CD4-positive, alpha-beta T cell treated with Interleukin-6 at 100 ng/mL for 8 hours (primary cell): ENCODE measurements around the gene EPAS1.

Experiments used
- DNase-seq: peaks from one replicate; pipeline ENCODE4 v3.0.0-alpha.2; 2020; ENCODE audit warnings: mixed read lengths, low spot score

Gene EPAS1

DNA sequence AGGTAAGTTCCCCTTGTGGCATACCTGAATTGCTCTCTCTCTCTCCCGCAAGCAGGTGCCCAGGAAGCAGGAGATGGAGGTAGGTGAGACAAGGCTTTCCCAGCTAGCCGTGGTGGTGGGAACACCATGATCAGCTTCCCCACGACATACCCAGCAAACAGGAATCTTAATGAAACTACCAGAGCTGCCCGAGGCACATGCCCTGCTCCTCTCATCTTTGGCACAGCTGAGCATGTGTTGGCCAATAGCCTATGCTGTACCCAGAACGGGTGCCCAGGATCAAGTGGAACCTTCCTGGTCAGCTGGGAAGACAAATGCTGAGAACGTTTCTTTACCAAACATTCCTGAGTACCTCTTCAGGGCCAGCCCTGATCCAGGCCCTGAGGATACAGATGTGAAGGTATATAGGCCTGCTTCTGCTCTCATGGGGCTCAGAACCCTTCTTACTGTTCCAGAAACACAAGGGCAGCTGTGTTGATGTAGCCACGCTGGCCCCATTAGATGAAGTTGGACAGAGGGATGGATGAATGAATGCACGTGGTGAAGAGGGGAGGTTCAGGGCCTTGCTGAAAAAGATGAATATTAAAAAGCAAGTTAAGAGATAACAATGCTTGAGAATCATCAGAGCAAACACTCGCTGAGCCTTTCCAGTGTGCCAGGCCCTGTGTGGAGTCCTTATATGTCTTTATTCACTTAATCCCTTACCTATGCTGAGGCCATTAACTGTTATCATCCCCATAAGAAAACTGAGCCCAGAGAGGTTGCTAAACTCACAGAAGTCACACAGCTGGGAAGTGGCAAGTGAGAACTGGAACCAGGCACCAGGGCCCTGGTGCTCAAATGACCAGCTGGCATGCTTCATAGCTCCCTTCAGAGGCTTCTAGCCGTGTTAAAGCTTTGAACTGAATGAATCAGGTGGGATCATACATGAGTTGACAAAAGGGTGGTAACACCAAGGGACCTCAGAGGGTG, 113.4 kb downstream of the EPAS1 start:
- no peak for DNase-seq

DNA sequence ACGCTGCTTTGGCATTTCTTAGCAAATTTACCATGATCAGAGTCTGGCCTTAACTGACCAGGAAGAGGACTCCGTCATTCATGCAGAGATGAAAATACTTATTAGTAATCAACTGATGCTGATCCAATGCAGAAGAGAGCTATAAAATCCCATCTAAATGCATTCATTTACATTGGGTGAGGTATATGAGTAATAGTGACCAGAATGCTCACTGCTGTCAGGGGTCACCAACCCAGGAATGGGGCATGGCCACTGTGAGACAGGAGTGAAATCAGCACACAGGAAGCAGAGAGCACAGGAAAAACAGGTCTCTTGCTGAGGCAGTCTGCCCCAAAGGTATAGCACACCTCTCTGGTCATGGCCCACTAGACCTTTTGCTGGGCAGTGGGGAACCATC, 114.0 kb downstream of the EPAS1 start:
- no peak for DNase-seq

DNA sequence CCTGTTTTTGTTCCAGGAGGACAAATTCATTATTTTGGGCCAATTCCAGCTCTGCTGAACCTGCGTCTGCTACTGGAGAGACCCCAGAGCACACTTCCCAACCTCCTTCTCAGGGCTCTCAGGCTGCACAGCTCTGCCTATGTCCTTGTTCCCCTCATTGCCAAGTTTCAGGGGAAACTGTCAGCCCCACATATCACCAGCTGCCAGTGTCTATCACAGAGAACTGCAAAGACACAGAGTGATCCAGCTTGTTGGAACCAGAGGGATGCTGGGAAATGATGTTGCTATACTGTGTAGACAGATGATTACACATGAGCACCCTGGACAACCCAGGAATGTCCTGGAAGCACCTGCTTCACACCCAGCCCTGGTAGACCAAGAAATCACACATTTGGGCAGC, 114.8 kb downstream of the EPAS1 start:
- DNase-seq, result no peak

DNA sequence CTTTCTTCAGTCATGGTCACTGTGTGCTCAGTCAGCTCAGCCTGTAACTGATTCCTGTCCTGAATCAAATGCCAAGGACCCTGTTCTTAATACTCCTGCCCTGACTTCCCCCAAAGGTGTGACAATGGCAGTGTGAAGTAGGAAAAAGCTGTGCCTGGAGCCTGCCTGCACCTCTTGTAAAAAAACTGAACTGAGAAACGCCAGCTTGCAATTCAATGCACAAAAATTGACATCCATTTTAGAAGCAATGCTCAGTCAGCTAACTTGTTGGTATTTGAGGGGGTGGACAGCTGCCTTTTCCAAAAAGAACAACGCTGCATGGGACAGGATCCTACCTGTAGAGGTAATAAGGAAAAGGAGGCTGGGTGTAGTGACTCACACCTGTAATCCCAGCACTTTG, 115.9 kb downstream of the EPAS1 start:
- no peak for DNase-seq

DNA sequence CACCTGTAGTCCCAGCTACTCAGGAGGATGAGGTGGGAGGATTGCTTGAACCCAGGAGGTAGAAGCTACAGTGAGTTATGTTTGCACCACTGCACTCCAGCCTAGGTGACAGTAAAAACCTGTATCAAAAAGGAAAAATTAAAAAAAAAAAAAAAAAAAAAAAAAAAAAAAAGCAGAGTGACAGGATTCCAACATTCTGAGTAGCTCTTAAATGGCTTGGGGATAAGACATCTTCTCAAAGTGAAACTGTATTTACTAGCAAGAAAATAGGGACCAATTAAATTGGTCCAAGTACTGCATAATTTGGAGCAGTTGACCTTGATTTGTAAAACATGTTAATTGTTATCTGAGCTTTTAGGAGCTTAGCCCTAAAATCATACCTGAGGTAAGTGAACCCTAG, 116.4 kb downstream of the EPAS1 start:
- DNase-seq, result no peak

DNA sequence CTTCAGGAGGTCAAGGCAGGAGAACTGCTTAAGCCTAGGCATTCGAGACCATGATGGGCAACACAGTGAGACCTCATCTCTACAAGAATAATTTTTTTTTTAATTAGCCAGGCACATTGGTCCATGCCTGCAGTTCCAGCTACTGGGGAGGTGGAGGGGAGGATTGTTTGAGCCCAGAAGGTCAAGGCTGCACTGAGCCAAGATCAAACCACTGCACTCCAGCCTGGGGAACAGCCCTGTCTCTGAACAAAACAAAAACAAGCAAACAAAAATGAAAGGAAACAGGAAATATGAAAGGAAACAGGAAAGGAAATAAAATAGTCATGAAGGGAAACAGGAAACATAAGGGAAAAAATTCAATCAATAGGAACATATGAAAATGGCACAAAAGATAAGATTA, 117.5 kb downstream of the EPAS1 start:
- no peak for DNase-seq

DNA sequence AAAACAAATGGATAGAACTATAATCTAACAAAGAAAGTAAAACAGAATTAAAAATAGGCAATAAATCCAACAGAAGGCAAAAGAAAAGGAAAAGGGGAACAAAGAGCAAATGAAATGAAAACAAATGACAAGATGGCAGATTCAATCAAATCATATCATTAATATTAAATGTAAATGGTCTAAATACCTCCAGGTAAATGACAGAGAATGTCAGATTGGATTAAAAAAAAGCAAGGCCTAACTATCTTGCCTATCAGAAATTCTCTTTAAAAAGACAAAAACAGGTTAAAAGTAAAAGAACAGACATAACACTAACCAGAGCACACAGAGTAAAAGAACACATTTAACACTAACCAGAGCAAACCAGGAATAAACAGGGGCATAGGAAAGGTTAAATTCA, 119.1 kb downstream of the EPAS1 start:
- no peak for DNase-seq

DNA sequence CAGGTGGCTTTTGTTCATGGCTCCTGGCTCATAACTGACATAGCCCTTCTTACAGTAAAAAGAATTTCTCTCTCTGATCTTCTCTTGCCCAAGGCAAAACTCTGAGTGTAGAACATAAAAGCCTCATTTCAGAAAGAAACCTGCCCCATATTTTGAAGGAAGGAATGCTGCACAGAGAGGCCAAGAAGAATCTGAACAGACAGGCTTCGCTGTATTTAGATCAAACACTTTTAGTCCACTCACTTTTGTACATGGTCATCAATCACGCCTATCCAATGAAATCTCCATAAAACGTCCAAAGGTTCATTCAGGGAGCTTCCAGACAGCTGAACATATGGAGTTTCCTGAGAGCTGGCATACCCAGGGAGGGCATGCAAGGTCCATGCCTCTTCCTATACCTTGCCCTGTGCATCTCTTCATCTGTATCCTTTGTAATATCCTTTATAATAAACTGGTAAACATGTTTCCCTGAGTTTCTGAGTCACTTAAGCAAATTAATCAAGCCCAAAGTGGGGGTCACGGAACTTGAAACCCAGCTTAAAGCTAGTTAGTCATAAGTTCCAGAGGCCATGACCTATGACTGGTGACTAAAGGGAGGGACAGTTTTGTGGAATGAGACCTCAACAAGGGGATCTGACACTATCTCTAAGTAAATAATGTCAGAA, 119.7 kb downstream of the EPAS1 start:
- no peak for DNase-seq

DNA sequence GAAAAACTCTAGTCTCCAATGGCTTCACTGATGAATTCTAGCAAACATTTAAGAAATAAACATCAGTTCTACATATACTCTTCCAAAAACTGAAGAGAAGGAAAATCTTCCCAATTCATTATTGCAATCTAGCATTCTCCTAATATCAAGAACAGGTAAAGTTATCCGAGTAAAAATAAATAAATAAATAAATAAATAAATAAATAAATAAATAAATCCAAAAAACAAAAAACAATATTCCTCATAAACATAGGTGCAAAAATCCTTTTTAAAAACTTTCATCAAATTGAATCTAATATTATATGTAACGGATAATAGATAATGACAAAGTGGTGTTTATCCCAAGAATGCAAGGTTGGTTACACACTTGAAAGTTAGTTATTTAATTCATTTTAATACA, 123.7 kb downstream of the EPAS1 start:
- DNase-seq, result no peak

DNA sequence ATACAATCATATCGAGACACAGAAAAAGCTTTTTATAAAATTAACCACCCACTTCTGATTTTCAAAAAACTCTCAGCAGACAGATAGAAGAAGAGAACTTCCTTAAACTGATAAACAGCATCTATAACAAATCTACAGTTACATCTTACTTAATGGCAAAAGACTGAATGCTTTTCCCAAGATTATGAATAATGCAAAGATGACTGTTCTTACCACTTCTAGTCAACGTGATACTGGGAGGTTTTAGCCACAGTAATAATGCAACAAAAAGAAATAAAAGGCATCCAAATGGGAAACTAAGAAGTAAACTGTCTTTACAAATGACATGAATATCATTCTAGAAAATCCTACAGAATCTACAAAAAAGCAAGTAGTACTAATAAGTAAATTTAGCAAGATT, 124.2 kb downstream of the EPAS1 start:
- DNase-seq, result no peak

DNA sequence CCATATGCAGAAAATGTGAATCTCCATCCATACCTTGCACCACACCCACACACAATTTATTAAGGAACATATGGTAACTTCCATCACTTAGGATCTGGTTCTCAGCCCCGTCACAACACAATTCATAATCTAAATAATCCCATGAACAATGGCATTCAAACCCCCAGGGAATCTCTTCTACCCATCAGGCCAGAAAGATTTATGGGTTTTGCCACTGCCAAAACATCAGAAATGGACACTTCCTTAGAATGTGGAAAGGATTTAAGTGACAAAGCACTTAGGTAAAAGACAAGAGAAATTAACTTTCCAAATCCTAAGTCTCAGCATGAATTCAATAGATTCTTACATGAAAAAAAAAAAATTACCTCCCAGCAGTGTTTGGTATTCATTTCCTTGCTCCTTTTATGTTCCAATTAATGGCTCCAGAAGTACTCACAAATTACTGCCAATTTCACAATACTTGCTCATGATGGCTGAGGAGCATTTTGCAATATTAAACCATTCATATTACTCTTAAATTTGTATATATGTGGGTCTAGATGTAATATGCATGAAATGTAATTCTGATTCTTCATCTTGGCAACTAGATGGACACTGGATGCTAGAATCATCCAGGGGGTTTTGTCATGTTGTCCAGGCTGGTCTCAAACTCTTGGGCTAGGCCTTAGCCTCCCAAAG, 125.6 kb downstream of the EPAS1 start:
- DNase-seq, result no peak

DNA sequence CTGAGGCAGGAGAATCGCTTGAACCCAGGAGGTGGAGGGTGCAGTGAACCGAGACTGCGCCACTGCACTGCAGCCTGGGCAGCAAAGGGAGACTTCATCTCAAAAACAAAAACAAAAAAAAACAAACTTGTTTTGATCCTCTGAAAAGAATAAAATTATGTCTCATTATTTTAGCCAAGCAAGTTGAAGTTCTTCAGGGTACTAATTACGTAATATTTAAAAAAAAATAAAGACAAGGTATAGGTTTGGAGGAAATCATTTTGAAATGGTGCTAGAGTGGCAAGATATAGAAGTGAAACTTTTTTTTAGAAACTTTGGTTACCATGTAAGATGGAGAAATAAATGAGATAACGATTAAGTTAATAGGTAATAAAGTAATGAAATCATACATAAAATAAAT, 127.7 kb downstream of the EPAS1 start:
- no peak for DNase-seq

DNA sequence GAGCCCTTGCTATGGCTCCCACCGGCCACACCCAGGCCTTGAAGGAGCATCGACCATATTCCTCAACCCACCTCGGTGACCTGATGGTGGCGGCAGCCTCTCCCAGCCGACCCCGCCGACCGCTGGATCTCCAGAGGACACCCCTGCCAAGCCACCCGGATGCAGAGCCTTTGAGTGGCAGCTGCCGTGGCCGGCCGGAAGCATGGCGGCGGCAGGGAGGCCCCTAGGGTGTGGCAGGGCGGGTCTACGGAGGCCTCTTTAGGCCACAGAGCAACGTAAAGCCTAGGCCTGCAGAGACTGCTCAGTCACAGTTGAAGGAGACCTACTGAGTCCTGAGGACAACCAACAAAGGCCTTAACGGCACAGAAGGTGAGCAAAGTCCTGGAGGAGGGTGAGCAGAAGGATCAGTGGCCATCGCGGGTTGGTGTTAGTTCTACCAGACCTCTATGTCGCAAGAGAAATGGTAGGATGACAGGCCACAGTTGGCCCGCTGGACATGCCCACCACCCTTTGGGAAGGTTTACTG, 131.8 kb downstream of the EPAS1 start:
- DNase-seq, result no peak

DNA sequence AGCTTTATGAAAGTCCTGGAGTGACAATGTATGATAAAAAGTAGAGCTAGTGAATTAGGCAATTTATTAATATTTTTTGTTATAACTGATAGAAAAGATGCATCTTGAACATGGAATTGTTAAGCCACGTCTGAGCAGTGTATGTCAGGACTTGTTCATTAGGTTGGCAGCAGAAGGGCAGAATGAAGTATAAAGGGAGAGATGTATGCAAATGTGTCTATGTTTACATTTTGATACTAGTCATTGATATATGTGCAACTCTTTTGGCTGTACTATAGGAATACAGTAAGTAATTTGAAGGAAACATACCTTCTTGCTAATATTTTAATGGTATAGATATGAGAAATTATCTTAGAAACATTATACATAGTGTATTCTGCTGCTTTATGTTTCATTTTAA, 133.2 kb downstream of the EPAS1 start:
- no peak for DNase-seq

DNA sequence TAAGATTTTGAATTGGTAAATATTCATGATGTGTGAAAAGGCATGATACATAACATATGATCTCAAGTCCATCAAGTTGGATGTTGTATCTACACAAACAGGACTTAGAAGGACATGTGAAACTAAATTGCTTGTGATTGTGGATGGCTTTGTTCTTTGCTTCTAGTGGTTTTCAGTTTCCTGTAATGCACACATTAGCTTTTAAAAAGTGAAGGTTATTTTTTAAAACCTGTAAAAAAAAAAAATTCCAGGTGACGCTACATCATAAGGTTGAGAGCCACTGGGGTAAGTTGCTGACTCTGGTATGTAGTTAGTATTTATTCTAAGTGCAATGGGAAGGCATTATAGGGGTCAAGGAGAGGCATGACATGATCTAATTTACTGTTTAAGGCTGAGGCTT, 133.8 kb downstream of the EPAS1 start:
- no peak for DNase-seq

DNA sequence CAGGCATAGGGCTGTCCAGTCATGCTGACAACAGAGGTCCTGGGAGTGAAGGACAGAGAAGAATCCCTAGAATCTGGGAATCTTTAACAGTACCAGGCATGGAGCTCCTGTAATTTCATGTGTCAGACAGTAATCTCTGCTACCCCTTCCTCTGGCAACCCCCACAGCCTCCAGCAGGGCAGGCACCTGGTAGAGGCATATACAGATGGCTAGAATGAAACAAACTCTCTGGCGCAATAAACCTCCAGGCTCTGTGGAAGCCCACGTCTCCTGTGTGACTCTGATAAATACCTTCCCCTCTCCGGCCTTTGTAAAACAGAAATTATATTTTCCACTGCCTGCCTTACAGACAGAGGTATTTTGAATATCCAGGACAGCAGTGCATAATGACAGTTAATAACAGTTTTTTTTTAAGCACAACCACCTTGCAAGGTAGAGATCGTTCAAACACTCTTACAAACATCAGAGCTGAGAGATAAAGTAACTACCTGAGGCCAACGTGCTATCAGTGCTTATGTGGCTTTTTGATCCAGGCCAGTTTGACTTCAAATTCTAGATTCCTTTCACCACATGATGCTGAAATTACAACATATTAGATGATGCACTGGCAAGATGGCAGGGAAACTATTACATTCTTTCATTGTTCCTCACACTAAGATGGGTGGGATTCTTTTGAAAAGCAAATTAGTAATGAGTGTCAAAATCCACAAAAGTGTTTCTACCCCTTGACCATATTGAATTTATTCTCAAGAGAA, 134.5 kb downstream of the EPAS1 start:
- no peak for DNase-seq

DNA sequence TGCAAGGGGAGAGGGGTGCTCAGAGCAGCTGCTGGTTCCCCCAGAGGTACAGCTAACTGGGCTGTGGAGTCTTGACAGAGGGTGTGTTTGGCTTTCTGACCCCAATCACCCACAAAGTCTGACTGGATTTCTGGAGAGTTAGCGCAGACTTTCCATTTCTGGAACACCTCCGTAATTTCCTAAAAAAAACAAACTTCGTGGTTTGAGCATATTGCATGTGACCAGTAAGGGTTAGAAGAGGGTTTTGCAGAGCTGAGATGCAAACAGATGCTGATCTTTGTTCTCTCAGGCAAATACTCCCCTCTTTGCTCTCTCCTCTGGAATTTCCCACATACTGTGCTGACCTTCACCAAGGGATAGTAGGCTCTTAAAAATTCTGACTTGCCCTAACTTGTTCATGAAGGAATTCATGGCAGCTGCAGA, 137.7 kb downstream of the EPAS1 start:
- DNase-seq, result no peak

DNA sequence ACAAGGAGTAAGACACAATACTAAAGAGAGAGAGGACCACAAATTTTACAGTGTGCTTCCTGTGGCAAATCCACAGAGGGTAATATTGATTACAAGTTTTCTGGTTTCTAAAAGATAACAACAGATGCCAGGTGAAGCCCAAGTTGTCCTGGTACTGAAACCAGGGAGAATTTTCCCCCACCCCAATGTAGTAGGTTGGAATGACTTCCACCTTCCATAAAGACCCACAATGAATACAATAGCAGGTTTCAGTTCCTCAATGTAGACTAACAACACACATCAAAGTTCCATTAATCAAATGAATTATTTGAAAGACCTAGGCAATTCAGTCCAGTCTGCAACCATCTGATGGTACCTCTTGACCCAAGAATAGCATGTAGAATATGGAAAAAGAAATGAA, 138.1 kb downstream of the EPAS1 start:
- no peak for DNase-seq

DNA sequence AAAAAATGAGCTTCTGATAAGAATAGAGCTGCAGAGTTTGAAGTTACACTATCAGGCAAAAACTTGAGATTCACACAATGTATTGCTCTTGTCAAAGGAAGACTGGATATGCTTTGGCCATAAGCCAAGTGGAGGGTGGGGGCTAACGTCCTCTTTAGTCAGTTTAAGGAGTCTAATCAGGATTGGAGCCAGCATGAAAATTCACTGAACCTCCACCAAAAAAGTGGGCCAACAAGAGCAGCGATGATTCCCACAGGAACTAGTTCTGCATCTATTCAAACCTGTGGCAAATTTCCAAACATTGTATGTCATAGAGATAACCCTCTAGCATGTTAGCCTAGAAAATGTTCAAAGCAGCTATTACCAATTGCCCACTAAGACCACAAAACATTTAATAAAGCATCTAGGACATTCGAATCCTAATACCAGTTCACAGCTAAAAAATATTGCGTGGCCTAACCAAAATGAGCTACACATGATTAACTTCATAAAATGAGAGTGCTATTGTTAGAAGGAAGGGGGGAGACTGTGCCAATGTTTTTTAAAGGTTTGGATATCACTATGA, 138.7 kb downstream of the EPAS1 start:
- DNase-seq, result no peak
